Prostate gland (tissue), 2 donors: ENCODE data around the gene RPL35A.

ENCODE experiments used
- POLR2A ChIP-seq: fragments of 450-650 bp; IDR thresholded peaks from one replicate; pipeline ENCODE4 v1.6.1; 2016; ENCODE audit warnings: antibody characterized with exemption, mild to moderate bottlenecking
- TF ChIP-seq, protein P1 (sequence below), 4 experiments: fragments of 200-600 bp in 2 of 4; fragments of 450-650 bp in 2 of 4; sonication (generic) in 2 of 4; IDR thresholded peaks; 1 replicate in 3 of 4; 2 replicates in 1 of 4; pipeline ENCODE4 v1.5.1; 2016 to 2019; ENCODE audit warnings: antibody characterized with exemption in 4 of 4, mild to moderate bottlenecking in 2 of 4, moderate library complexity in 2 of 4

- TF ChIP-seq, protein P1, sequence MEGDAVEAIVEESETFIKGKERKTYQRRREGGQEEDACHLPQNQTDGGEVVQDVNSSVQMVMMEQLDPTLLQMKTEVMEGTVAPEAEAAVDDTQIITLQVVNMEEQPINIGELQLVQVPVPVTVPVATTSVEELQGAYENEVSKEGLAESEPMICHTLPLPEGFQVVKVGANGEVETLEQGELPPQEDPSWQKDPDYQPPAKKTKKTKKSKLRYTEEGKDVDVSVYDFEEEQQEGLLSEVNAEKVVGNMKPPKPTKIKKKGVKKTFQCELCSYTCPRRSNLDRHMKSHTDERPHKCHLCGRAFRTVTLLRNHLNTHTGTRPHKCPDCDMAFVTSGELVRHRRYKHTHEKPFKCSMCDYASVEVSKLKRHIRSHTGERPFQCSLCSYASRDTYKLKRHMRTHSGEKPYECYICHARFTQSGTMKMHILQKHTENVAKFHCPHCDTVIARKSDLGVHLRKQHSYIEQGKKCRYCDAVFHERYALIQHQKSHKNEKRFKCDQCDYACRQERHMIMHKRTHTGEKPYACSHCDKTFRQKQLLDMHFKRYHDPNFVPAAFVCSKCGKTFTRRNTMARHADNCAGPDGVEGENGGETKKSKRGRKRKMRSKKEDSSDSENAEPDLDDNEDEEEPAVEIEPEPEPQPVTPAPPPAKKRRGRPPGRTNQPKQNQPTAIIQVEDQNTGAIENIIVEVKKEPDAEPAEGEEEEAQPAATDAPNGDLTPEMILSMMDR (IDR thresholded peaks at IDR 0.05): no peak
- no peak for TF ChIP-seq POLR2A
Observed at GRCh38 chr3:197957790-197958133, 7.8 kb downstream of the RPL35A start.
